HepG2 (cell line): Measurements from ENCODE around the gene KMT5C. TPM values are rescaled to one million over a fixed set of nuclear protein-coding genes. Genes with fewer than 3 reads are reported as not detected.
A peak's percentile ranks its signal among the peaks of the same experiment; 100 is the strongest.

Source experiments
- ATAC-seq: fragments of 200-7000 bp; cut with Tn5 transposase; 3 replicates; pipeline ENCODE4 v1.9.1; 2020; ENCODE audit warnings: mild to moderate bottlenecking, moderate library complexity
- BruUV-seq: library from RNA; stranded (reverse); fragments of 400-500 nt; replicated peaks from 2 replicates; lab custom pipeline; 2021; lab: Mats Ljungman, UMichigan
- CTCF ChIA-PET: fragments of 300-600 bp; formaldehyde crosslinking; extraction: SDS; loops from one replicate; lab custom pipeline; 2021; ENCODE audit warnings: low total read pairs, inconsistent platforms, low intra/inter-chr PET ratio; lab: Yijun Ruan, JAX
- POLR2A ChIA-PET: fragments of 350-600 bp; sonication (Branson Sonifier 250); formaldehyde crosslinking; loops from one replicate; lab custom pipeline; 2020; ENCODE audit warnings: antibody characterized with exemption, inconsistent platforms; lab: Yijun Ruan, JAX
- DNase-seq: peaks from one replicate; pipeline ENCODE4 v3.0.0-alpha.2; 2015; ENCODE audit warnings: low spot score
- FAIRE-seq: peaks from 3 replicates; lab custom pipeline; 2011; peaks lifted over from hg19 to GRCh38; lab: Jason Lieb, UNC
- H2AFZ ChIP-seq: one replicate; pipeline ENCODE4 v1.6.1; 2011; ENCODE audit warnings: low read length, inconsistent platforms
- H3K27ac ChIP-seq: fragments of 300-600 bp; 3 replicates; pipeline ENCODE4 v1.8.0; 2011; ENCODE audit warnings: mixed run types, mild to moderate bottlenecking, mixed read lengths, low read length, inconsistent platforms; ENCODE audit not compliant: insufficient read depth; ENCODE audit errors: extremely low read length
- H3K27me3 ChIP-seq, 2 experiments: fragments of 200-600 bp in 1 of 2; 2 replicates in 1 of 2; 3 replicates in 1 of 2; pipeline versions ENCODE4 v1.6.0 to v1.8.0; 2011; ENCODE audit warnings: low read length in 2 of 2, mild to moderate bottlenecking in 2 of 2, moderate library complexity in 2 of 2, inconsistent platforms in 1 of 2; ENCODE audit not compliant: insufficient read depth in 2 of 2, control insufficient read depth in 1 of 2
- H3K36me3 ChIP-seq, 2 experiments: fragments of 200-600 bp in 1 of 2; replicated peaks in 1 of 2; 2 replicates in 1 of 2; 3 replicates in 1 of 2; pipeline versions ENCODE4 v1.5.1 to v1.8.0; 2011; ENCODE audit warnings: low read length in 2 of 2, inconsistent platforms in 1 of 2; ENCODE audit not compliant: insufficient read depth in 2 of 2, control insufficient read depth in 1 of 2
- H3K4me1 ChIP-seq: 2 replicates; pipeline ENCODE4 v1.5.1; 2012; ENCODE audit warnings: low read length, inconsistent platforms; ENCODE audit not compliant: insufficient read depth
- H3K4me2 ChIP-seq: 2 replicates; pipeline ENCODE4 v1.6.0; 2011; ENCODE audit warnings: low read depth, low read length, inconsistent platforms
- H3K4me3 ChIP-seq, 3 experiments: fragments of 200-600 bp in 1 of 3; sonication (generic), shearing (Covaris generic) in 1 of 3; replicated peaks in 1 of 3; 2 replicates each; pipeline ENCODE4 v1.5.1; 2011 to 2016; ENCODE audit warnings: low read length in 3 of 3, inconsistent platforms in 2 of 3, low read depth in 2 of 3, mild to moderate bottlenecking in 2 of 3, control low read depth in 1 of 3, mixed read lengths in 1 of 3; ENCODE audit not compliant: insufficient read depth in 1 of 3
- H3K79me2 ChIP-seq: one replicate; pipeline ENCODE4 v1.6.1; 2011; ENCODE audit warnings: low read length, inconsistent platforms; ENCODE audit not compliant: insufficient read depth
- H3K9ac ChIP-seq: 2 replicates; pipeline ENCODE4 v1.6.0; 2011; ENCODE audit warnings: mild to moderate bottlenecking, low read depth, low read length, inconsistent platforms; ENCODE audit not compliant: insufficient read depth
- H3K9me3 ChIP-seq: 2 replicates; pipeline ENCODE4 v1.5.1; 2012; ENCODE audit warnings: mild to moderate bottlenecking, low read length
- H4K20me1 ChIP-seq: 2 replicates; pipeline ENCODE4 v1.6.0; 2011; ENCODE audit warnings: inconsistent platforms, mild to moderate bottlenecking, low read length, moderate library complexity; ENCODE audit not compliant: insufficient read depth
- BHLHE40 ChIP-seq: IDR thresholded peaks from 2 replicates; pipeline ENCODE4 v1.6.1; 2011; ENCODE audit warnings: low read length, improper control_type of control experiment
- DDIT3 ChIP-seq: sonication (generic); formaldehyde crosslinking; IDR thresholded peaks from 2 replicates; pipeline ENCODE4 v1.4.0; 2020; ENCODE audit warnings: mild to moderate bottlenecking, missing genetic modification reagents
- DNMT1 ChIP-seq: sonication (generic); formaldehyde crosslinking; IDR thresholded peaks from 2 replicates; pipeline ENCODE4 v1.5.1; 2020; ENCODE audit warnings: mild to moderate bottlenecking, missing genetic modification reagents
- EHMT2 ChIP-seq: fragments of 200-600 bp; sonication (generic); IDR thresholded peaks from 2 replicates; pipeline ENCODE4 v1.7.0; 2017; ENCODE audit warnings: antibody characterized with exemption, low read depth, low read length, borderline replicate concordance
- ERF ChIP-seq: IDR thresholded peaks from 2 replicates; pipeline ENCODE4 v1.6.1; 2018; ENCODE audit warnings: missing biosample characterization, missing genetic modification reagents
- EZH2 ChIP-seq: conservative IDR thresholded peaks from 2 replicates; pipeline ENCODE4 v1.6.1; 2012; ENCODE audit warnings: mild to moderate bottlenecking, low read depth, low read length, moderate library complexity
- FOXK1 ChIP-seq: sonication (generic); formaldehyde crosslinking; IDR thresholded peaks from 2 replicates; pipeline ENCODE4 v1.4.0; 2020; ENCODE audit warnings: low read depth, missing genetic modification reagents, borderline replicate concordance
- GABPA ChIP-seq, 2 experiments: IDR thresholded peaks; 2 replicates each; pipeline ENCODE4 v1.6.1; 2011 to 2016; ENCODE audit warnings: low read depth in 2 of 2, low read length in 1 of 2, missing biosample characterization in 1 of 2, missing genetic modification characterization in 1 of 2
- KDM1A ChIP-seq: IDR thresholded peaks from 2 replicates; pipeline ENCODE4 v1.6.1; 2016; ENCODE audit warnings: missing compliant biosample characterization
- MXI1 ChIP-seq: IDR thresholded peaks from 3 replicates; pipeline ENCODE4 v1.6.1; 2012; ENCODE audit warnings: low read depth, low read length, inconsistent platforms, borderline replicate concordance
- NCOA1 ChIP-seq: sonication (generic); formaldehyde crosslinking; IDR thresholded peaks from 2 replicates; pipeline ENCODE4 v1.9.0; 2021; ENCODE audit warnings: missing genetic modification reagents
- NCOA2 ChIP-seq: sonication (generic); formaldehyde crosslinking; IDR thresholded peaks from 2 replicates; pipeline ENCODE4 v1.8.0; 2022; ENCODE audit warnings: inconsistent platforms
- NFE2L1 ChIP-seq: sonication (generic); formaldehyde crosslinking; IDR thresholded peaks from 2 replicates; pipeline ENCODE4 v1.4.0; 2020; ENCODE audit warnings: missing genetic modification reagents, mild to moderate bottlenecking, borderline replicate concordance
- NFIC ChIP-seq: IDR thresholded peaks from 2 replicates; pipeline ENCODE4 v1.6.1; 2012; ENCODE audit warnings: mild to moderate bottlenecking, low read length, inconsistent platforms
- NFYB ChIP-seq: sonication (generic); formaldehyde crosslinking; IDR thresholded peaks from 2 replicates; pipeline ENCODE4 v1.4.0; 2020; ENCODE audit warnings: missing genetic modification reagents
- PATZ1 ChIP-seq: sonication (generic); formaldehyde crosslinking; IDR thresholded peaks from 2 replicates; pipeline ENCODE4 v1.4.0; 2020; ENCODE audit warnings: missing genetic modification reagents
- RCOR2 ChIP-seq: IDR thresholded peaks from 2 replicates; pipeline ENCODE4 v1.6.1; 2016; ENCODE audit warnings: missing biosample characterization, missing genetic modification reagents
- TBP ChIP-seq: sonication (generic); formaldehyde crosslinking; IDR thresholded peaks from 2 replicates; pipeline ENCODE4 v1.5.0; 2020; ENCODE audit warnings: missing genetic modification reagents
- ZBTB3 ChIP-seq: sonication (generic); formaldehyde crosslinking; IDR thresholded peaks from 2 replicates; pipeline ENCODE4 v1.4.0; 2020; ENCODE audit warnings: low read depth, mild to moderate bottlenecking, moderate library complexity, missing genetic modification reagents, borderline replicate concordance
- ZC3H4 ChIP-seq: sonication (generic); formaldehyde crosslinking; IDR thresholded peaks from 2 replicates; pipeline ENCODE4 v1.4.0; 2020; ENCODE audit warnings: missing genetic modification reagents, borderline replicate concordance
- ZNF234 ChIP-seq: sonication (generic); formaldehyde crosslinking; conservative IDR thresholded peaks from 2 replicates; pipeline ENCODE4 v1.5.1; 2020; ENCODE audit warnings: mild to moderate bottlenecking, missing genetic modification reagents
- ZNF253 ChIP-seq: sonication (generic); formaldehyde crosslinking; IDR thresholded peaks from 2 replicates; pipeline ENCODE4 v1.8.0; 2022; ENCODE audit warnings: mild to moderate bottlenecking, missing genetic modification reagents, borderline replicate concordance
- ZNF264 ChIP-seq: sonication (generic); formaldehyde crosslinking; IDR thresholded peaks from 2 replicates; pipeline ENCODE4 v1.4.0; 2020; ENCODE audit warnings: missing genetic modification reagents
- ZNF33B ChIP-seq: sonication (generic); formaldehyde crosslinking; IDR thresholded peaks from 2 replicates; pipeline ENCODE4 v1.5.1; 2020; ENCODE audit warnings: mild to moderate bottlenecking, missing genetic modification reagents
- ZNF670 ChIP-seq: sonication (generic); formaldehyde crosslinking; IDR thresholded peaks from 2 replicates; pipeline ENCODE4 v1.8.0; 2022; ENCODE audit warnings: mild to moderate bottlenecking, missing genetic modification reagents, borderline replicate concordance
- ZNF678 ChIP-seq: sonication (generic); formaldehyde crosslinking; IDR thresholded peaks from 2 replicates; pipeline ENCODE4 v1.4.0; 2020; ENCODE audit warnings: mild to moderate bottlenecking, missing genetic modification reagents
- ZNF766 ChIP-seq: sonication (generic); formaldehyde crosslinking; IDR thresholded peaks from 2 replicates; pipeline ENCODE4 v1.5.0; 2020; ENCODE audit warnings: missing genetic modification reagents, borderline replicate concordance
- WGBS: methylation state at CpG from one replicate; pipeline ENCODE4 v1.1.6; 2017; ENCODE audit warnings: low lambda C conversion rate; 5-methylcytosine and 5-hydroxymethylcytosine counted together
- in situ Hi-C: cut with HindIII; loops from 2 replicates; pipeline ENCODE4 v1.10.0; 2017; ENCODE audit warnings: low pct_unique_long_range_greater_than_20kb; ENCODE audit not compliant: extremely low pct_ligation_motif_present
- intact Hi-C: fragments of 100-400 bp; cut with micrococcal nuclease; formaldehyde crosslinking; loops from one replicate; pipeline ENCODE4 v1.10.0; 2022; ENCODE audit not compliant: unreplicated experiment
- polyA plus RNA-seq, 8 experiments: library from polyadenylated mRNA; depleted of rRNA in 3 of 8; stranded (reverse) in 7 of 8; unstranded in 1 of 8; fragments of >200 nt; fragmentation: Illumina TruSeq in 4 of 8; extraction: Trizol in 4 of 8; gene quantifications; 2 replicates each; pipeline versions ENCODE4 v1.2.1 to v1.2.3, GENCODE V29; 2011 to 2016; ENCODE audit warnings: low read depth in 4 of 8, missing spikeins in 1 of 8, mixed read lengths in 1 of 8; ENCODE audit not compliant: insufficient read depth in 1 of 8
- total RNA-seq, 5 experiments: library from RNA; depleted of rRNA; stranded (reverse); fragments of >200 nt; fragmentation: Illumina TruSeq; extraction: Trizol; gene quantifications; 2 replicates each; pipeline ENCODE4 v1.2.3, GENCODE V29; 2016; ENCODE audit warnings: low read depth in 1 of 5

KMT5C gene
- total and polyA plus RNA-seq, 2 of the 13 experiments (the other 11 are each of a cell fraction or from before 2014, with no cell fraction given) = 5.5 to 9.0 TPM

DNA sequence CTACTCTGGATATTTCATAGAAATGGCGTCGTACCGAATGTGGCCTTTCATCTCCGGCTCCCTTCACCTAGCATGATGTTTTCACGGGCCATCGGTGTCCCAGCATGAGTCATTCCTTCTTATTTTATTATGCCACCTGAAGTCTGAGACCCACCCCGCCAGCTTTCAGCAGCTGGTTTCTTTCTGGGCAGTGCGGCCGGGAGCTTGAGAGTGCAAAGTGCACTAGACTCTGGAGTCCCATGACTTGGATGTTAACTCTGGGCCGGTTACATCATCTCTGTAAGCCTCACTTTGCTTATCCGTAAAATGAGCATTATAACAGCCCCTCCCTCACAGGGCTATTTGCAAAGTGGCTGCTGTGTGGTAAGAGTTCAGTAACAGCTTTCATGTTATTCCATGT, 5.8 kb upstream of the KMT5C start:
- Histone ChIP-seq H3K9me3 (no peaks in the 10 kb centered on the region), H3K79me2 (no peaks in the 10 kb centered on the region), H3K4me2 (peak overlapping the region; percentile 91), H3K27ac (peak overlapping the region; percentile 87), H4K20me1 (no peaks in the 10 kb centered on the region), H3K36me3 (no peaks in the 10 kb centered on the region), H3K4me3 (peak overlapping the region; percentile 64 to 70 (median 66)), H3K9ac (peak overlapping the region; percentile 83), H3K27me3 (no peaks in the 10 kb centered on the region), H2AFZ (no peak overlapping the region), H3K4me1 (peaks cover 41% of the 10 kb centered on the region)
- BruUV-seq = no TSS peak
- WGBS = under 1% methylated on average over 11 of the region's 11 CpGs
- ATAC-seq = peak; percentile 73
- POLR2A ChIA-PET = interaction anchor here (0.6 to 2.5 kb wide), 10 partner anchors 12 to 127 kb away, joined by 3 to 10 read pairs (median 3); partner anchors contain the start of genes PPP6R1 and UBE2S
- peak; percentile 92 for FAIRE-seq
- intact Hi-C loops = loop anchor here (5.0 kb wide), 1 partner anchor 53 kb away; the partner anchor contains the start of gene RPL28
- in situ Hi-C loops = no loop called here
- CTCF ChIA-PET = no interaction called here
- peak; percentile 91 for DNase-seq
- TF ChIP-seq ZNF670 (CRISPR knock-in tag) (peak; percentile 46; the same call in 1 of the 2 replicates), NCOA2 (peak; percentile 50; the same call in 1 of the 2 replicates), RCOR2 (CRISPR knock-in tag) (peak; percentile 92), ZNF253 (CRISPR knock-in tag) (no peak), NFIC (no peak), ZC3H4 (no peak), DDIT3 (no peak), BHLHE40 (no peak), EZH2 (no peak), NFYB (CRISPR knock-in tag) (no peak), KDM1A (CRISPR knock-in tag) (peak; percentile 90), NFE2L1 (CRISPR knock-in tag) (no peak), ZNF234 (CRISPR knock-in tag) (no peak), GABPA (IDR thresholded peaks at IDR 0.05; ENCODE audit: low read depth, low read length) (no peak), GABPA (CRISPR knock-in tag; IDR thresholded peaks at IDR 0.05; ENCODE audit: low read depth) (peak; percentile 35; the same call in 1 of the 2 replicates), MXI1 (peak; percentile 49; the same call in 1 of the 3 replicates), DNMT1 (CRISPR knock-in tag) (no peak), PATZ1 (peak; percentile 79), ZNF264 (CRISPR knock-in tag) (no peak), ERF (CRISPR knock-in tag) (peak; percentile 67; the same call in 1 of the 2 replicates), TBP (CRISPR knock-in tag) (no peak), ZNF33B (CRISPR knock-in tag) (no peak), ZNF766 (CRISPR knock-in tag) (no peak), ZNF678 (CRISPR knock-in tag) (no peak), EHMT2 (no peak), NCOA1 (CRISPR knock-in tag) (no peak), FOXK1 (CRISPR knock-in tag) (peak; percentile 44; the same call in 1 of the 2 replicates), ZBTB3 (CRISPR knock-in tag) (no peak)
